HepG2 (cell line): ENCODE results near the gene CYP2A6. TPM values are rescaled to one million over a fixed set of nuclear protein-coding genes. Genes with fewer than 3 reads are reported as not detected.

Experiments used
- ATAC-seq: fragments of 200-7000 bp; cut with Tn5 transposase; 3 replicates; pipeline ENCODE4 v1.9.1; 2020; ENCODE audit warnings: mild to moderate bottlenecking, moderate library complexity
- BruUV-seq: library from RNA; stranded (reverse); fragments of 400-500 nt; replicated peaks from 2 replicates; lab custom pipeline; 2021; lab: Mats Ljungman, UMichigan
- CTCF ChIA-PET: fragments of 300-600 bp; formaldehyde crosslinking; extraction: SDS; loops from one replicate; lab custom pipeline; 2021; ENCODE audit warnings: low total read pairs, inconsistent platforms, low intra/inter-chr PET ratio; lab: Yijun Ruan, JAX
- POLR2A ChIA-PET: fragments of 350-600 bp; sonication (Branson Sonifier 250); formaldehyde crosslinking; loops from one replicate; lab custom pipeline; 2020; ENCODE audit warnings: antibody characterized with exemption, inconsistent platforms; lab: Yijun Ruan, JAX
- DNase-seq: peaks from one replicate; pipeline ENCODE4 v3.0.0-alpha.2; 2015; ENCODE audit warnings: low spot score
- FAIRE-seq: peaks from 3 replicates; lab custom pipeline; 2011; peaks lifted over from hg19 to GRCh38; lab: Jason Lieb, UNC
- H2AFZ ChIP-seq: one replicate; pipeline ENCODE4 v1.6.1; 2011; ENCODE audit warnings: low read length, inconsistent platforms
- H3K27ac ChIP-seq: fragments of 300-600 bp; 3 replicates; pipeline ENCODE4 v1.8.0; 2011; ENCODE audit warnings: mixed run types, mild to moderate bottlenecking, mixed read lengths, low read length, inconsistent platforms; ENCODE audit not compliant: insufficient read depth; ENCODE audit errors: extremely low read length
- H3K27me3 ChIP-seq, 2 experiments: fragments of 200-600 bp in 1 of 2; 2 replicates in 1 of 2; 3 replicates in 1 of 2; pipeline versions ENCODE4 v1.6.0 to v1.8.0; 2011; ENCODE audit warnings: low read length in 2 of 2, mild to moderate bottlenecking in 2 of 2, moderate library complexity in 2 of 2, inconsistent platforms in 1 of 2; ENCODE audit not compliant: insufficient read depth in 2 of 2, control insufficient read depth in 1 of 2
- H3K36me3 ChIP-seq, 2 experiments: fragments of 200-600 bp in 1 of 2; replicated peaks in 1 of 2; 2 replicates in 1 of 2; 3 replicates in 1 of 2; pipeline versions ENCODE4 v1.5.1 to v1.8.0; 2011; ENCODE audit warnings: low read length in 2 of 2, inconsistent platforms in 1 of 2; ENCODE audit not compliant: insufficient read depth in 2 of 2, control insufficient read depth in 1 of 2
- H3K4me1 ChIP-seq: 2 replicates; pipeline ENCODE4 v1.5.1; 2012; ENCODE audit warnings: low read length, inconsistent platforms; ENCODE audit not compliant: insufficient read depth
- H3K4me2 ChIP-seq: 2 replicates; pipeline ENCODE4 v1.6.0; 2011; ENCODE audit warnings: low read depth, low read length, inconsistent platforms
- H3K4me3 ChIP-seq, 3 experiments: fragments of 200-600 bp in 1 of 3; sonication (generic), shearing (Covaris generic) in 1 of 3; replicated peaks in 1 of 3; 2 replicates each; pipeline ENCODE4 v1.5.1; 2011 to 2016; ENCODE audit warnings: low read length in 3 of 3, inconsistent platforms in 2 of 3, low read depth in 2 of 3, mild to moderate bottlenecking in 2 of 3, control low read depth in 1 of 3, mixed read lengths in 1 of 3; ENCODE audit not compliant: insufficient read depth in 1 of 3
- H3K79me2 ChIP-seq: one replicate; pipeline ENCODE4 v1.6.1; 2011; ENCODE audit warnings: low read length, inconsistent platforms; ENCODE audit not compliant: insufficient read depth
- H3K9ac ChIP-seq: 2 replicates; pipeline ENCODE4 v1.6.0; 2011; ENCODE audit warnings: mild to moderate bottlenecking, low read depth, low read length, inconsistent platforms; ENCODE audit not compliant: insufficient read depth
- H3K9me3 ChIP-seq: 2 replicates; pipeline ENCODE4 v1.5.1; 2012; ENCODE audit warnings: mild to moderate bottlenecking, low read length
- H4K20me1 ChIP-seq: 2 replicates; pipeline ENCODE4 v1.6.0; 2011; ENCODE audit warnings: inconsistent platforms, mild to moderate bottlenecking, low read length, moderate library complexity; ENCODE audit not compliant: insufficient read depth
- ATF3 ChIP-seq: sonication (generic); formaldehyde crosslinking; IDR thresholded peaks from 2 replicates; pipeline ENCODE4 v1.4.0; 2020; ENCODE audit warnings: missing genetic modification reagents
- FOXK1 ChIP-seq: sonication (generic); formaldehyde crosslinking; IDR thresholded peaks from 2 replicates; pipeline ENCODE4 v1.4.0; 2020; ENCODE audit warnings: low read depth, missing genetic modification reagents, borderline replicate concordance
- GATAD1 ChIP-seq: IDR thresholded peaks from 2 replicates; pipeline ENCODE4 v1.6.1; 2016; ENCODE audit warnings: missing genetic modification reagents, missing compliant biosample characterization
- GMEB2 ChIP-seq: IDR thresholded peaks from 2 replicates; pipeline ENCODE4 v1.6.1; 2016; ENCODE audit warnings: missing biosample characterization, missing genetic modification reagents, low read depth
- MLLT10 ChIP-seq: sonication (generic); formaldehyde crosslinking; IDR thresholded peaks from 2 replicates; pipeline ENCODE4 v1.4.0; 2020; ENCODE audit warnings: missing genetic modification reagents
- NR1H2 ChIP-seq: sonication (generic); formaldehyde crosslinking; IDR thresholded peaks from 2 replicates; pipeline ENCODE4 v1.8.1; 2022; ENCODE audit warnings: low read depth, missing genetic modification reagents, borderline replicate concordance
- ZFP91 ChIP-seq: sonication (generic); formaldehyde crosslinking; IDR thresholded peaks from 2 replicates; pipeline ENCODE4 v1.9.0; 2022; ENCODE audit warnings: missing genetic modification reagents, mild to moderate bottlenecking, borderline replicate concordance
- WGBS: methylation state at CpG from one replicate; pipeline ENCODE4 v1.1.6; 2017; ENCODE audit warnings: low lambda C conversion rate; 5-methylcytosine and 5-hydroxymethylcytosine counted together
- in situ Hi-C: cut with HindIII; loops from 2 replicates; pipeline ENCODE4 v1.10.0; 2017; ENCODE audit warnings: low pct_unique_long_range_greater_than_20kb; ENCODE audit not compliant: extremely low pct_ligation_motif_present
- intact Hi-C: fragments of 100-400 bp; cut with micrococcal nuclease; formaldehyde crosslinking; loops from one replicate; pipeline ENCODE4 v1.10.0; 2022; ENCODE audit not compliant: unreplicated experiment
- polyA plus RNA-seq, 8 experiments: library from polyadenylated mRNA; depleted of rRNA in 3 of 8; stranded (reverse) in 7 of 8; unstranded in 1 of 8; fragments of >200 nt; fragmentation: Illumina TruSeq in 4 of 8; extraction: Trizol in 4 of 8; gene quantifications; 2 replicates each; pipeline versions ENCODE4 v1.2.1 to v1.2.3, GENCODE V29; 2011 to 2016; ENCODE audit warnings: low read depth in 4 of 8, missing spikeins in 1 of 8, mixed read lengths in 1 of 8; ENCODE audit not compliant: insufficient read depth in 1 of 8
- total RNA-seq, 5 experiments: library from RNA; depleted of rRNA; stranded (reverse); fragments of >200 nt; fragmentation: Illumina TruSeq; extraction: Trizol; gene quantifications; 2 replicates each; pipeline ENCODE4 v1.2.3, GENCODE V29; 2016; ENCODE audit warnings: low read depth in 1 of 5
- TF ChIP-seq, protein P1 (sequence below): IDR thresholded peaks from 2 replicates; pipeline ENCODE4 v1.6.1; 2016; ENCODE audit warnings: low read depth, missing genetic modification reagents, missing compliant biosample characterization

CYP2A6 gene
- total and polyA plus RNA-seq, 2 of the 13 experiments (the other 11 are each of a cell fraction or from before 2014, with no cell fraction given) = not detected

DNA sequence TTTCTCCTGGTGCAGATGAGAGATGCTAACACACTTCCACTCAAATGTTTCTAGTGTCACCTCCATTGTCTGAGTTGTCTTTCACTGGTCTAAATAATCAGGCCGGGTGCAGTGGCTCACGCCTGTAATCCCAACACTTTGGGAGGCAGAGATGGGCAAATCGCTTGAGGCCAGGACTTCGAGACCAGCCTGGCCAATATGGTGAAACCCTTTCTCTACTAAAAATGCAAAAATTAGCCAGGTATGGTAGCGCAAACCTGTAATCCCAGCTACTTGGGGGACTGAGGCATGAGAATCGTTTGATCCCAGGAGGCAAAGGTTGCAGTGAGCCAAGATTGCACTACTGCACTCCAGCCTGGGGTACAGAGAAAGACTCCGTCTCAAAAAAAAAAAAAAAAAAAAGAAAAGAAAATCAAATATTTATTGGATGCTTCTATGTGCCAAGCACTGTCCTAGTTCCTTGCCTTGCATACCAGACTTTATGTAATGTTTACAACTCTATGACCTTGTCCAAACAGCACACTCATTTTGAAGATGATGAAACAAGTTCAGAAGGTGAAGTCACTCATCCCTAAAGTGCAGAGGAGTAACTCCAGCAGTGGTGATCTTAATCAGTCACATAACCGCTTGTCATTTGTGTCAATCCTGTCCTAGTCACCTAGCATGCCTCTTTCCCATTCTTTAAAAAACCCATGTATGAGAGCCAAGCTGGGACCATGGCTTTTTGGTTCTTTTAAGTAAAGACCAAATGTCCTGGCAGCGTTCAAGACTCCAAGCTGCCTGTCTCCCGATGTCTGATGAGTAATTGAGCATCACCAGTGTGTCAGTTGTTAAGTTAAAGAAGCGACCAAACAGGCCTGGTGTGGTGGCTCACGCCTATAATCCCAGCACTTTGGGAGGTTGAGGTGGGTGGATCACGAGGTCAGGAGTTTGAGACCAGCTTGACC lies 46.9 kb upstream of the CYP2A6 start (continued):
- TF ChIP-seq, protein P1, sequence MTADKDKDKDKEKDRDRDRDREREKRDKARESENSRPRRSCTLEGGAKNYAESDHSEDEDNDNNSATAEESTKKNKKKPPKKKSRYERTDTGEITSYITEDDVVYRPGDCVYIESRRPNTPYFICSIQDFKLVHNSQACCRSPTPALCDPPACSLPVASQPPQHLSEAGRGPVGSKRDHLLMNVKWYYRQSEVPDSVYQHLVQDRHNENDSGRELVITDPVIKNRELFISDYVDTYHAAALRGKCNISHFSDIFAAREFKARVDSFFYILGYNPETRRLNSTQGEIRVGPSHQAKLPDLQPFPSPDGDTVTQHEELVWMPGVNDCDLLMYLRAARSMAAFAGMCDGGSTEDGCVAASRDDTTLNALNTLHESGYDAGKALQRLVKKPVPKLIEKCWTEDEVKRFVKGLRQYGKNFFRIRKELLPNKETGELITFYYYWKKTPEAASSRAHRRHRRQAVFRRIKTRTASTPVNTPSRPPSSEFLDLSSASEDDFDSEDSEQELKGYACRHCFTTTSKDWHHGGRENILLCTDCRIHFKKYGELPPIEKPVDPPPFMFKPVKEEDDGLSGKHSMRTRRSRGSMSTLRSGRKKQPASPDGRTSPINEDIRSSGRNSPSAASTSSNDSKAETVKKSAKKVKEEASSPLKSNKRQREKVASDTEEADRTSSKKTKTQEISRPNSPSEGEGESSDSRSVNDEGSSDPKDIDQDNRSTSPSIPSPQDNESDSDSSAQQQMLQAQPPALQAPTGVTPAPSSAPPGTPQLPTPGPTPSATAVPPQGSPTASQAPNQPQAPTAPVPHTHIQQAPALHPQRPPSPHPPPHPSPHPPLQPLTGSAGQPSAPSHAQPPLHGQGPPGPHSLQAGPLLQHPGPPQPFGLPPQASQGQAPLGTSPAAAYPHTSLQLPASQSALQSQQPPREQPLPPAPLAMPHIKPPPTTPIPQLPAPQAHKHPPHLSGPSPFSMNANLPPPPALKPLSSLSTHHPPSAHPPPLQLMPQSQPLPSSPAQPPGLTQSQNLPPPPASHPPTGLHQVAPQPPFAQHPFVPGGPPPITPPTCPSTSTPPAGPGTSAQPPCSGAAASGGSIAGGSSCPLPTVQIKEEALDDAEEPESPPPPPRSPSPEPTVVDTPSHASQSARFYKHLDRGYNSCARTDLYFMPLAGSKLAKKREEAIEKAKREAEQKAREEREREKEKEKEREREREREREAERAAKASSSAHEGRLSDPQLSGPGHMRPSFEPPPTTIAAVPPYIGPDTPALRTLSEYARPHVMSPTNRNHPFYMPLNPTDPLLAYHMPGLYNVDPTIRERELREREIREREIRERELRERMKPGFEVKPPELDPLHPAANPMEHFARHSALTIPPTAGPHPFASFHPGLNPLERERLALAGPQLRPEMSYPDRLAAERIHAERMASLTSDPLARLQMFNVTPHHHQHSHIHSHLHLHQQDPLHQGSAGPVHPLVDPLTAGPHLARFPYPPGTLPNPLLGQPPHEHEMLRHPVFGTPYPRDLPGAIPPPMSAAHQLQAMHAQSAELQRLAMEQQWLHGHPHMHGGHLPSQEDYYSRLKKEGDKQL (CRISPR knock-in tag) = 0 out of 2 replicates have a peak, but pooled peaks have one; percentile 42
- peak; percentile 39; the same call in 1 of the 2 replicates for TF ChIP-seq FOXK1 (CRISPR knock-in tag)
- TF ChIP-seq GATAD1 (CRISPR knock-in tag) = 0 out of 2 replicates have a peak, but pooled peaks have one; percentile 23
- TF ChIP-seq ATF3 = peak; percentile 65; the same call in 1 of the 2 replicates

- no peak overlapping the region for H2AFZ ChIP-seq
- H3K36me3 ChIP-seq = no peaks in the 10 kb centered on the region
- TF ChIP-seq GMEB2 (CRISPR knock-in tag) = no peak
- no peak for TF ChIP-seq ZFP91 (CRISPR knock-in tag)
- no peak for TF ChIP-seq NR1H2 (CRISPR knock-in tag)
- TF ChIP-seq MLLT10 (CRISPR knock-in tag) = no peak
- no peak overlapping the region for H3K27ac ChIP-seq
- no peak overlapping the region for H3K9ac ChIP-seq
- ATAC-seq = no peak
- WGBS = 63% methylated on average over 5 of the region's 5 CpGs
- no peaks in the 10 kb centered on the region for H3K79me2 ChIP-seq
- FAIRE-seq = no peak
- ChIA-PET POLR2A (no interaction called here), CTCF (no interaction called here)
- H3K4me2 ChIP-seq = no peak overlapping the region
- intact Hi-C loops = no loop called here
- BruUV-seq = no TSS peak
- peaks cover 12% of the 10 kb centered on the region for H3K4me1 ChIP-seq
- in situ Hi-C loops = no loop called here
- no peak overlapping the region for H3K4me3 ChIP-seq
- no peak for DNase-seq
- no peaks in the 10 kb centered on the region for H4K20me1 ChIP-seq
- no peaks in the 10 kb centered on the region for H3K9me3 ChIP-seq
- peaks cover 0 to 31% of the 10 kb centered on the region in 2 experiments; a peak in 2 of 5 replicates for H3K27me3 ChIP-seq
Measured at GRCh38 chr19:40896418-40896796, 46.2 kb upstream of the CYP2A6 start.
